ENCODE data around the gene SIRT1. TPM values are rescaled to one million over a fixed set of nuclear protein-coding genes. Genes with fewer than 3 reads are reported as not detected.

Gene SIRT1
- total and polyA plus RNA-seq, 9 of the 15 experiments (the other 6 are each of a cell fraction or from before 2014, with no cell fraction given) = 7.8 to 25.8 (median 19.1) TPM

DNA sequence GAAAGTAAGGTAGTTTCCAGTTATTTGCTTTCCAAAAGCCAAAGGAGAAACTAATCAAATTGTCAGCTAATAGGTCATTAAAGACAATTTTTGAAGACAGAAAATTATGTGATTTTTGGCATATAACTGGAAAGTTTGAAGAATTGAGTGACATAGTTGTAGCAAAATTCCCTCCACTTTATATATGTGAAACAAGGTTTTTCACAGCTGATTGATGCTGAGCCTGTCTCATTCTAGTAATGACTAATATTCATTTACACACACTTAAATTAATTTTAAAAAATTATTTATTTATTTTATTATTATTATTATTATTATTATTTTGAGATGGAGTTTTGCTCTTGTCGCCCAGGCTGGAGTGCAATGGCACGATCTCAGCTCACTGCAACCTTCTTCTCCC, 16.3 kb upstream of the SIRT1 start (continued):
- TF ChIP-seq ZNF699 (CRISPR knock-in tag; IDR thresholded peaks at IDR 0.05; ENCODE audit: insufficient replicate concordance) (no peak), ZBTB5 (IDR thresholded peaks at IDR 0.05) (no peak), STAT5B (CRISPR knock-in tag; IDR thresholded peaks at IDR 0.05) (no peak), MBD2 (IDR thresholded peaks at IDR 0.05; ENCODE audit: borderline replicate concordance, low read depth) (no peak), CAMTA2 (CRISPR knock-in tag; conservative IDR thresholded peaks at IDR 0.05) (no peak)
- TF ChIP-seq, protein P1, sequence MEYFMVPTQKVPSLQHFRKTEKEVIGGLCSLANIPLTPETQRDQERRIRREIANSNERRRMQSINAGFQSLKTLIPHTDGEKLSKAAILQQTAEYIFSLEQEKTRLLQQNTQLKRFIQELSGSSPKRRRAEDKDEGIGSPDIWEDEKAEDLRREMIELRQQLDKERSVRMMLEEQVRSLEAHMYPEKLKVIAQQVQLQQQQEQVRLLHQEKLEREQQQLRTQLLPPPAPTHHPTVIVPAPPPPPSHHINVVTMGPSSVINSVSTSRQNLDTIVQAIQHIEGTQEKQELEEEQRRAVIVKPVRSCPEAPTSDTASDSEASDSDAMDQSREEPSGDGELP (CRISPR knock-in tag; IDR thresholded peaks at IDR 0.05; ENCODE audit: borderline replicate concordance) = no peak
- TF ChIP-seq, protein P2, sequence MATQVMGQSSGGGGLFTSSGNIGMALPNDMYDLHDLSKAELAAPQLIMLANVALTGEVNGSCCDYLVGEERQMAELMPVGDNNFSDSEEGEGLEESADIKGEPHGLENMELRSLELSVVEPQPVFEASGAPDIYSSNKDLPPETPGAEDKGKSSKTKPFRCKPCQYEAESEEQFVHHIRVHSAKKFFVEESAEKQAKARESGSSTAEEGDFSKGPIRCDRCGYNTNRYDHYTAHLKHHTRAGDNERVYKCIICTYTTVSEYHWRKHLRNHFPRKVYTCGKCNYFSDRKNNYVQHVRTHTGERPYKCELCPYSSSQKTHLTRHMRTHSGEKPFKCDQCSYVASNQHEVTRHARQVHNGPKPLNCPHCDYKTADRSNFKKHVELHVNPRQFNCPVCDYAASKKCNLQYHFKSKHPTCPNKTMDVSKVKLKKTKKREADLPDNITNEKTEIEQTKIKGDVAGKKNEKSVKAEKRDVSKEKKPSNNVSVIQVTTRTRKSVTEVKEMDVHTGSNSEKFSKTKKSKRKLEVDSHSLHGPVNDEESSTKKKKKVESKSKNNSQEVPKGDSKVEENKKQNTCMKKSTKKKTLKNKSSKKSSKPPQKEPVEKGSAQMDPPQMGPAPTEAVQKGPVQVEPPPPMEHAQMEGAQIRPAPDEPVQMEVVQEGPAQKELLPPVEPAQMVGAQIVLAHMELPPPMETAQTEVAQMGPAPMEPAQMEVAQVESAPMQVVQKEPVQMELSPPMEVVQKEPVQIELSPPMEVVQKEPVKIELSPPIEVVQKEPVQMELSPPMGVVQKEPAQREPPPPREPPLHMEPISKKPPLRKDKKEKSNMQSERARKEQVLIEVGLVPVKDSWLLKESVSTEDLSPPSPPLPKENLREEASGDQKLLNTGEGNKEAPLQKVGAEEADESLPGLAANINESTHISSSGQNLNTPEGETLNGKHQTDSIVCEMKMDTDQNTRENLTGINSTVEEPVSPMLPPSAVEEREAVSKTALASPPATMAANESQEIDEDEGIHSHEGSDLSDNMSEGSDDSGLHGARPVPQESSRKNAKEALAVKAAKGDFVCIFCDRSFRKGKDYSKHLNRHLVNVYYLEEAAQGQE (IDR thresholded peaks at IDR 0.05; ENCODE audit: borderline replicate concordance) = no peak
- TF ChIP-seq, protein P2 (CRISPR knock-in tag; IDR thresholded peaks at IDR 0.05; ENCODE audit: low read depth) = no peak

Measured in K562 (cell line).